ENCODE data around the gene KDELR3.

Gene KDELR3

DNA sequence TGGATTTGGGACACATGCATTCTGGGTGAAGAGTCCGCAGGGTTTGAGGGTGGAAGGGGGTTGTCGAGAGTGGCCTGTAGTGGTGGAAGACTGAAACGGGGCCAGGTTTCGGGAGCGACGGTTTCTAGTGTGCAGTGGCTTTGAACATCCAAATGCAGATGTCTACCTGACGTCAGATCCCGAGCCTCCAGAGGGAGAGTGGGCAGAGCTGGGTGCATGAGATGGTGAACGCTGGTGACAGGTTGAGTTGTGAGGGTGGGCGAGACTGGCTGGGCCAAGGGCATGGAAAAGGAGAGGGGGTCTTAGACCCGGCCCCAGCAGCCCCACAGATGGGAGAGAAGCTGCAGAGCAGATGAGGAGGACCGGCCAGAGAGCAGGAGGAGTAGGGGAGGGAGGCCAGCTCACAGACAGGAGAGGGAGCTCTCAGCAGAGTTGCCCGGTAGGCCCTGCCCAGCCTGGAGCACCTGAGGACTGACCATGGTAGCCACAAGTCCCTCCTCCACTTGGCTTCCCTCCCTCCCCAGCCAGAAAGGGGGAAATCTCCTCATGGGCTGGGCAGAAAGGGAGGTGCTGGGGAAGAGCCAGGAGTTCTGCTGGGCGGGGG is 27.0 kb upstream of the KDELR3 start:
- DNase-seq (ENCODE audit: low read depth in 2 of 2): no peak

DNA sequence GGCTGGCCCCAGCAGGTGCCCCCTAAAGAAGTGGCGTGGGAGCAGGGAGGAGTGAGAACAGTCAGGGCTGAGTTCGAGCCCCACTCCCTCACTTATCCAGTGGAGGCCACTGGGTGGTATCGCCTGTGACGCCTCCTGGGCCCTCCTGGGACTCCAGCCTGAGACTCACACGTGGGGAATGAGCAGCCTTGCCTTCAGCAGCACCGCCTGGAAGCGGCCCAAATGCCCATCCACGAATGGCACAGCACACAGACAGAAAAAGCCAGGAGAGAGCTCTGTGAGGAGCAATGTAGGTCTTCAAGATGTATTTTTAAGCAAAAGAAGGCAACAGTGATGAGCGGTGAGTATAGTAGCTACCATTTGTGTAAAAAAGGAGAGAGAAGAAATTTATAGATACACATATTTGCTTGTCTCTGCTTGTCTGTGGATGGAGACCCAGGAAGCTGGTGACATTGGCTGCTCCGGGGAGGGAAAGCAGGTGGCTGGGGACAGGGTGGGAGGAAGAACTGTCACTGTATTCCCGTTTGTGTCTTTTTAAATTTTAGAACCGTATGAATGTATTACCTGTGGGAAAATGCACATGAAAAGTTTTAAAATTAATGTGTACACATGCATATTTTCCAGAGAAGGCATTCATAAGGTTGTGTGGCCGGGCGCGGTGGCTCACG is 26.1 kb upstream of the KDELR3 start:
- no peak for DNase-seq (ENCODE audit: low read depth in 2 of 2)

DNA sequence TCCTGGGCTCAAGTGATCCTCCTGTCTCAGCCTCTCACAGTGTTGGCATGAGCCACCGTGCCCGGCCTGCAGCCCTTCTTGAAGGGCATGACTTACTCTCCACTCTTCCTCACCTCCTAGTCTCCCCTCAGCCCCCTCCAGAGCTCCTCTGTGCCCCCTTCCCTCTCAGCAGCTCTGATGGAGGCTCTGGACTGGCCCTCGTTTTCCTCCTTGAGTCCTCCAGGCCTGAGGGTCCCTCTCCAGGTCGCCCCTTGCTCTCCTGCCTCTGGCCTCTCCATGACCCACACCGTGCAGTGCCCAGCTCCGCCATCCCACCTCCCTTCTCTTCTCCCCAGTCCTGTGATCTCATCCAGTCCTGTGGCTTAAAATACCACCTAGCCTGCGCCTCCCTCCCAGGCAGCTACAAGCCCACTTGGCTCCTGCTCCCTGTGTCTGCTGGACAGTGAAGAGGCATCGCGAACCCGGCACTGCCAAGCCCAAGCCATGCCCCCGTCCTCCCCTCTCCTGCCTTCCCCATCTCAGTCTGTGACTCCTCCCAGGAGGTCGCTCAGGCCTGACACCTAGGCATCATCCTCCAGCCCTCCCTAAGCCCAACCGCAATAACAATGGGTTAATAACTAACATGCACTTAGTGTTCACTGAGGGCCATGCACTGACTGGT is 24.8 kb upstream of the KDELR3 start:
- DNase-seq (ENCODE audit: low read depth in 2 of 2): no peak

DNA sequence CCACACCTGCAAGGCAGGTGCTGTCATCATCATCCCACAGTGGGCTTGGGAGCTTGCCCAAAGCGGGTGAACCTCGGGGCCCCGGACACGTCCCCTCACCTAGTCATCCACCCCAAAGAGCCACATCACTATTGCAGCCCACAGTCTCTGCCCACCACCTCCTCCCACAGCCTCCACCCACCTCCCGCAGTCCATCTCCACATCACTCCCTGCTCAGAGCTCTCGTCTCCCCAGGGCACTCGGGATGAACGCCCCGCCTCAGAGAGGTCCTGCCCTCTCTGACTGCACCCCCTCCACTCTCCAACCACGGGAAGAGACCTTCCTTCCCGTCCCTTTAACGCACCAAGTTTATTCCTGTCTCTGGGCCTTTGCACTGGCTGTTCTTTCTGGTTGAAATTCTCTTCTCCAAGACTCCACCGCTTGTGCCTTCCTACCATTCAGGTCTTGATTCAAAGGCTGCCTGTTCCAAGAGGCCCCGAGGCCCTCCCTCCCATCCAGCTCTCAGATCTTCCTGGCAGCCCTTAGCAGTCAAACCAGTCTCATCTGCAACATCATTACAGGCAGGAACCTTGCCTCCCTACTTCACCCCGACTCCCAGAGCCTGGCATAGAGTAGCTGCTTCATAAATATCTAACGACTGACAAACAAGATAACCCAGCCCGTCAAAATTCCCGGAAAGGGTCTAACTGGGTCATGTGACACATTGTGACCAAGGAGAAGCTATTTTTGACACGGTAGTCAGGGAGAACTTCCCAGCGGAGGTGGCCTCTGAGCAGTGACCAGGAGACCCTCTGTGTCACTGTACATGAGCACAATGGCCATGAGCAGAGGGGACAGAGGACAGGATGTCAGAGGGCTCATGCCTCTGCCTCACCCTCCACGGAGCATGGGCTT is 24.0 kb upstream of the KDELR3 start:
- no peak for DNase-seq (ENCODE audit: low read depth in 2 of 2)

DNA sequence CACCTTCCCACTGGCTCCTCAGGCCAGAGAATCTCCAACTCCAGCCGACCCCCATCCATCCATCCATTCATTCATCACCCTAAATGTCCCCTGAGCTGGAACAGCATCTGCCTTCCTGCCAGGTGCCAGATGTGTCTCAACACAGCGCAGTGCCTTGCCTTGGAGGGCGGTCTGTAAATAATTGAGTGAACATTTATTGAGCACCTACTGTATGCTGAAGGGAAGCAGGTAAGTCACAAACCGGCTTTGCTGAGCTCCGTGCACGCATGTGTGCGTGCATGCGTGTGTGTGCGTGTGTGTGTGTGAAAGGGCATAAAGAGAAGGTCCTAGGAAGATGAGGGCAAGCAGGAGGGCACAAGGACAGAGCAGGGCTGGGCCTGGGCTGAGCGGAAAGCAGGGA is 23.1 kb upstream of the KDELR3 start:
- no peak for DNase-seq (ENCODE audit: low read depth in 2 of 2)

DNA sequence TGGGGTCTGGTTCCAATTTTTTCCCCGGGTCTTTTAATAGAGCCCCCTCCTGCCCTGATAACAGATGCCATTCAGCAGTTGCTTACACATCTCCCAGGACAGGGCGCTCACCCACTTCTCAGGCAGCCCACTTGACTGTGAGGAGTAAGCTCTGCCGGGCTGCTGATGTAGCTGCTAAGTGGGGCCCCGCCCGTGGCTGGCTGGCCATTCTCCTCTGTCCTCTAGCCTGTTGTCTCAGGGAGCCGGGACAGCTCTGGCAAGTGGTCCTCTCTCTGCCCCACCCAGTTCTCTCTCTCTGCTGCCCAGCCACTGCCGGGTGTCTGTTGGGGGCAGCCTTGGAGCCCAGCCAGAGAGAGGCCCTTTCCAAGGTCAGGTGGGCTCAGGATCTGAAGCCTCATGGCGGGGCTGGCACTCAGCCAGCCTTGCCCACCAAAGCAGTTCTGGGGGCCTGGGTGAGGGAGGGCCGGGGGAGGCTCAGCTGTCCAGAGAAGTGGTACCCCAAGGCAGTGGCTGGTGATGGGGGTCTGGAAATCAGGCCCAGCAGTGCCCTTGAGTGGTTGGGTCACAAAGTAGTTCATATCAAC is 21.8 kb upstream of the KDELR3 start:
- DNase-seq (ENCODE audit: low read depth in 2 of 2): no peak

DNA sequence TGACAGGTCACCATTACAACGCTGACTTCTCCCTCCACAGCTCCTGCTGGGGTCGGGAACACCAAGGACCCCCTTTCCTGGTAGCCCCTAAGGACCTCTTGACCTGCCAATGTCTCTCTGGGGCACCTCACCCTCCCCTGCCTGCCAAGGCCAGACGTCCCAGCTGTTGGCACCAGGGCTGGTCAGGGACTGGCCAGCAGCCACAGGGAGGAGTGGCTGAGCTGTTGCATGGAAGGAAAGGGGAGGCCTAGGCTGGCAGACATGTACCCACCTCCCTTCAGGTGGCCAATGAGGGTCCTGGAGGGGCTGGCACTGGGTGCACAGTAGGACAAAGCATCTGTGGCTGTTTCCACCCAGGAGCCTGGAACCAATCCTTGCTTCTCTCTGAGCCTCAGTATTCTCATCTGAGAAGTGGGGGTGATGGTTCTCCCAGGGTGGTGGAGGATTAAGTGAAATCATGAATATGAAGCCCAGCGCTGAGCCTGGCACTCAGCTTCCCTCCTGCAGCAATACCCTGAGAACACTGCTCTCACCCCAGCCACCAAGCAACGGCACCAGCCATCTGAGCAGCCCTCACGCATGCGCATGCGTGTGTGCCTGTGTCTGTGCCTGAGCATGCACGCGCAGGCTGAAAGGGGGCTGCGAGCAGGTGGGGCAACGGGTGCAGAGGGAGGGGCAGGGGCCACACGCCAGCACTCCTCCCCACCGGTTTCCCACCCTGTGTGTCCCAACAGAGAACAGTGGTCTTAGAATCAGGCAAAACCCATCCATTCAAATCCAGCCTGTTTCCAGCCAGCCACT is 18.8 kb upstream of the KDELR3 start:
- no peak for DNase-seq (ENCODE audit: low read depth in 2 of 2)

DNA sequence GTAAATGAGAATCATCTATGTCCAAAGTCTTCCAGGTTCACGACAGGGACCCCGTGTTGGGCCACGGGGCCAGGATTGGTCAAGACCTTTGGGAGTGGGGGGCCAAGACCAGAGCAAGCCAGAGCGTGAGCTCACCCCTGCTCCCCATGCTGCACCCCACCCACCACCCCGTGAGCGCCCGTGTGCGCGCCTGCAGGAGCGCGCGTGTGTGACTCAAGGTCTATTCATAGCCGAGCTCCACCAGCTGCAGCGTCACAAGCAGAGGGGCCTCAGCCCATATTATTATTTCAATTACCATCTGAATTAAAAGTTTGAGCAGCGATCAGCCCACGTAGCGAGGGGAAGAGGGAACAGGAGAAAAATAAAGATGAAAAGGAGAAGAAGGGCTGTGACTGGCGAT is 18.1 kb upstream of the KDELR3 start:
- no peak for DNase-seq (ENCODE audit: low read depth in 2 of 2)

DNA sequence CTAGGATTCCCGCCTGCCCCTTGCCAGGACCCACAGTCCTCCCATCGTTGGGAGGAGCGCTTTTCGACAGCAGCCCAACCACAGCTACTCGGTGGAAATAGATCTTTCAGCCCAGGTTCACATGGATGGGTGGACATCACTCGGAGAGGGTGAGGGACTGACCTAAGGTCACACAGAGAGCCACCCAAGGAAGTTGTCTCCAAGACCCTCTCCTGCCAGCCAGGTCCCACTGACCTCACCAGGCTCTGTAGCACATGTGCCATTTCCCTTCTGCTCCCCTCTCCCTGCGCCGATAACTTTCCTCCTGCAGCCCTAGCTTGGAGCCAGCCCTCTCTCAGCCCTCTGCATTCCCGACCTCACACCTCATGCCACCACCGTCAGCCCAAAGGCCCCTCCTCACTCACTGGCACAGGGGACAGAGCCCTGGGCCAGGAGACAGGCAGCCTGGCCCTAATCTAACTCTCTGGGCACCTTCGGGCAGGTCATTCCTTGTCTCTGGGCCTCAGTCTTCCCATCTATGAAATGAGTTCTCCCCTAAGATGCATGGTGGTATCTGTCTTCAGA is 17.6 kb upstream of the KDELR3 start:
- no peak for DNase-seq (ENCODE audit: low read depth in 2 of 2)

DNA sequence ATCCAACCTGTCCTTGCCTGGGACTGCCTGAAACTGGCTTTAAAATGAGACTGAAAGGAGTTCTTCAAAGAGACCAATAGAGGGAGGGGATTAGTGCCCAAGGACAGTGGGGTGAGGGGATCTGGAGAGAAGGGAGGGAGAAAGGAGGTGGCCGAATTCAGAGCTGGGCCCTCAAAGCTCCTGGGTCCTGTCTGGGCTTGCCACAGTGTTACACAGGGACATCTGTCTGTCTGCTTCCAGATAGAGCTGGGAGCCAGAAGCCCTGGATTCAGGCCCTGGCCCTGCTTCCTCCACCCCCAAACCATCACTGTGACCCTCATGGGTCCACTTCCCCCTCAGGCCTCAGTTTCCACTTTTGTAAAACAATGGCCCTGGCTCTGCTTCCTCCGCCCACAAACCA is 16.5 kb upstream of the KDELR3 start:
- no peak for DNase-seq (ENCODE audit: low read depth in 2 of 2)

DNA sequence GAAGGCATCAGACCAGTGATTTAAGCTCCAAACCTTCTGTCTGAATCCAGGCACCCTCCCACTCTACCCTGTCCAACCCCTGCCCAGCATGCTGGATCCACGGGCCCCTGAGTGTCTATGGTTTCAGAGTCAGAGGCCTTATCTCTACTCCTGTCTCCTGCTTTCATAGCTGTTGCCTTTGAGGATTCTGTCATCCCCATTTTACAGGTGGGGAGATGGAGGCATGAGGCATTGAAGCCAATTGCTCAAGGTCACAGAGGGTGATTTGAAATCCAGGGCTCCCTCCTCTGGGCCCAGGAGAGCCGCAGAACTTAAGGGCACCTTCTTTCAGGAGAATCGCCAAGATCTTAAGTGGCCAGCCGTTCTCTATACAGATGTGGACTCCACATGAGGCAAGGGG is 16.0 kb upstream of the KDELR3 start:
- DNase-seq (ENCODE audit: low read depth in 2 of 2): no peak

DNA sequence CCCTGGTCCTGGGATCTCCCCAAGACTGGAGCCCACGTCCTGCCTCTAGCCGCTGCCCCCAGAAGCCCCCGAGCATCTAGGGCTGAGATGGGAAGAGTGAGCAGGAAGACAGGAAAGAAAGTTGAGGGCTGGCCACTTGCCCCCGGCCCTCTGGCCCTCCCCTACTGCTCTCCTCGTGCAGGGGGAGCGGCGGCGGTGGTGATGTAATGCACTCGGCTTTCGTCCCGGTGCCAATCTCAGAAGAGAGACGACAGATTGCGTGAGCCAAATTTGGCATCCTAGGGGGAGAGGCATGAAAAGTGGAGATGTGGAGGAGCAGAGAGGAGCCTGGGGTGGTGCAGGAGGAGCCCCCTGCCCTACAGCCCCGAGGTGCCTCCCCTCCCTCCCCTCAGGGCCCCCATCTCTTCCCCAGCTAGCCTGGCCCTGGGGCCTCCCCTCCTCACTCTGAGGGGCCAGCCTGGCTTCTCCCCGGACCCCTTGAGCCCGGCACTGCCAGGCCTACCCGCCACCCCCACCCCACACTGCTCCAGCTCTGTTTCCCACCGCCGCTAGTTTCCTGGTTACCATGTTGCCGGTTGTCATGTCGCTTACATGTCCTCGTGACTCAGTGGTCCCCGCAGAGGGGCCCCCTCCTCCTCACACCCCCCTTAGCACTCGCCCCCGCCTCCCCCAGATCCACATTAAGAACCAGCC is 15.4 kb upstream of the KDELR3 start:
- no peak for DNase-seq (ENCODE audit: low read depth in 2 of 2)

DNA sequence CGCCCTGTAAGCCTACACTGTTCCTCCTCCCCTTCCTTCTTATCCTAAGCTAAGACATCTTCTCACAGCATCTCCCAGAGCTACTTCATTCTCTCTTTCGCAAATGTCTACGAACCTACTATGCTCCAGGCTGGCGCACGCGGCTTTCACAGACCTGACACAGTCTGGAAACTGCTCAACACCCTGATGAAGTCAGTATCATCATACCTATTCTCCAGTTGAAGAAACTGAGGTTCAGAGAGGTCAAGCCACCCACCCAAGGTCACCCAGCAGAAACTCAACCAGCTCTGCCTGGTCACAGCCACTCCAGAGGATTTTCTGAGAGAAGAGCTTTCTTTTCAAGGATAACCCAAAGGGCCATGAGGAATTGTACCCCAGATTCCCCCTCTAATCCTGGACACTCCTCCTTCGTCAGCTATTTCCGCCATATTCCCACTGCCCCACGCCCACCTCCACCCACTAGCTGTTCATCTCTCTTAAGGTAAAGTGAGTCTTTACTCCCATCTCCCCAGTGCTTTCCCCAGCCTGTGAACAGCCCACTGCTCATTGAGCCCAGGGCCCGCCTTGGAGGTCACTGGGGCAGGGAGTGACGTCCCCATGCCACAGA is 14.7 kb upstream of the KDELR3 start:
- DNase-seq (ENCODE audit: low read depth in 2 of 2): no peak

DNA sequence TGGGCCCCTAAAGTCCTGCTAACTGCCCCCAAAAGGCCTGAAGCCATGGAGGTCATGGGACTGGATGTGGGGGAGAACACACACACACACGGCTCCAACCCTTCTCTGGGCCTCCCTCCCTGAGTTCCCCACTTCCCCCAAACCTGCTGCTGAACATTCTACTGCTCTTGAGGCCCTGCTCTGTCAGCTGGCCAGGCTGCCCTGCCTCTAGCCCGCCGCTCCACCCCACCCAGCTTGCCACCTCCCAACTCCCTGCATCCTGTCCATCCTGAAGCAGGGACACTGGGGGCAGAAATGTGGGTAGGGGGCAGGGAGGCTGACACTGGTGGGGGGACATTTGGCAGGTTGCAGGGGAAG is 13.9 kb upstream of the KDELR3 start:
- DNase-seq (ENCODE audit: low read depth in 2 of 2): no peak

DNA sequence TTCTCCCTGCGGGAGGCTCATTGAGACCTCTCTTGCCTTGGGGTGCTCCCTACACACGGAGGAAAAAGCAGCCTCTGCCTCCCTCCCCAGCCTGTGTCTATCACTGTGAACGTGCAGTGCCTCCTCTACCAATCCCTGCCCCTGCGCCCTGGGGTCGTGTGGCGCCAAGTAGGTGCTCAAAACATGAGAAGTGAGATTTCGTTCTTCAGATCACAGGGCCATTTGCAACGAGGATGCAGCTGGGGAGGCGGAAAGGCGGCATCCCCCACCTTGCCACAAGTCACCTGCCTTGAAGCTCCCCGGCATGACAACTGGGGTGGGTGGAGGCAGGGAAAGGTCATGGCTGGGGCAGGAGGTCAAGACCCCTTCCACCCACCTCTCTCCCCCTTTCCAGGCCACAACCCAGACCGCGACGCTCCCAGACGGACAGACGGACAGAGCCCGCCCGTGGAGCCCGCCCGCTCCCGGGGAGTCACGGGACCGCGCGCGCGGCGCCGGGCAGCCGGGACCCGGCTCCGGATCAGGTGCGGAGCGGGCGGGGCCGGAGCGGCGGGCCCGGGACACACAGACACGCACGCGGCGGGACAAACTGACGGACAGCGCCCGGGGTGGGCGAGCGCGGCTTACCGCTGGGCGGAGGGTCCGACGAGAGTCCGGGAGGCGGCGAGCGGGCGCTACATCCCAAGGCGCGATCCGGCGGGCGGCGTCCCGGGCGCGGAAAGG is 13.4 kb upstream of the KDELR3 start:
- no peak for DNase-seq (ENCODE audit: low read depth in 2 of 2)

DNA sequence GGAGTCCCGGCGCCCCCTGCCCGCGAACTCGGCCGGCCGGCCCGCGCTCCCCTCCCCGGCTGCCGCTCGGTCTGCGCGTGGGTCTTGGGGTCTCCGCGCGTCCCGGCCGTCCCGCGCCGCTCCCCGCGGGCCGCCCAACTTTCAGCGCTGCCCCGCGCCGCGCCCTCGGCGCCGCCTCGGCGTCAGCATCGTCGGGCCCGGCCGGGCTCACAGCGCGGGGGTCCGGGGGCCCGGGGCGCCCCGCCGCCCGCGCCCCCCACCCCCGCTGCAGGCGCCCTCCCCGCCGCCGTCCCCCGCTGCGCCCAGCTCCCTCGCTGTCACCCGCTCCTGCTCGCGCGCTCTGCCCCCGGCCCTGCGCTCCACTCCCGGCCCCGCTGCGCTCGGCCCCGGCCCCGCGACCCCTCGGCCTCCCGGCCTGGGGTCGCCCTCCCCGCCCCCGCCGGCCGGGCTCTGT is 12.8 kb upstream of the KDELR3 start, which contains the start of gene KCNJ4:
Gene KCNJ4, minus strand, starts transcription at position 124 of the 454 bp plus-strand sequence. CDS start 27,067 bp downstream, outside the sequence.
- DNase-seq (ENCODE audit: low read depth in 2 of 2): no peak

DNA sequence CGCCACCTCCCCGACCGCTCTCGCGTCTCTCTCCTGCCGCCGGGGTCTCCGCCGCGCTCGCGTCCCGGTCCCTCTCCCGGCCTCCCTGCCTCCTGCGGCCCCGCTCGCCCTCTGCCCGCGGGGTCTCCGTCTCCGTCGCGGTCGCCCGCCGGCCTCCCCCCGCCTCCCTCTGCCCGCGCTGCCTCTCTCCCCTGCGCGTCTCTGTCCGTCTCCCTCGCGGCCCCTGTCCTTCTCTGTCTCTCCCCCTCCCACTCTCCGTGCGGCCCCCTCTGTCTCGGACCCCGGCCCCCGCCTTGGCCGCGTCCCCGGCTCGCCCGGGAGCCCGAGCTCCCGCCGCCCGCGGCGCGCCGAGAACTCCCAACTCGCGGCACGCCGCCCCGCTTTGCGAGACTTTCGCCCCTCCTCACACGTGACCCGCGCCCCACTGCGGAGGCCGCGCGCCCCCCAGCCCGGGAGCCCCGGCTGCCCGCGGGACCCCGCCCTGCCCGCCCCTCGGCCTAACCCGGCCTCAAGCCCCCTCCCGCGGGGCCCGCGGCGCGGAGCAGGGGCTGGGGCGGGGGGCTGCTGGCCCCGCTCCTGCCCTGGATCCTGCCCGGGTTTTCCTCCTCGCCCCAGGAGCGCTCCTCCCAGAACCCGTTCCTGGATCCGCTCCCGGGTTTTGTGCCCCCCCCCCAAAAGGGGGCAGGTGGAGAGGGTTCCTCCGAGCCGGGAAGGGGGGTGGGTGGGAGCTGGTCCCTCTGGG is 12.2 kb upstream of the KDELR3 start:
- no peak for DNase-seq (ENCODE audit: low read depth in 2 of 2)

DNA sequence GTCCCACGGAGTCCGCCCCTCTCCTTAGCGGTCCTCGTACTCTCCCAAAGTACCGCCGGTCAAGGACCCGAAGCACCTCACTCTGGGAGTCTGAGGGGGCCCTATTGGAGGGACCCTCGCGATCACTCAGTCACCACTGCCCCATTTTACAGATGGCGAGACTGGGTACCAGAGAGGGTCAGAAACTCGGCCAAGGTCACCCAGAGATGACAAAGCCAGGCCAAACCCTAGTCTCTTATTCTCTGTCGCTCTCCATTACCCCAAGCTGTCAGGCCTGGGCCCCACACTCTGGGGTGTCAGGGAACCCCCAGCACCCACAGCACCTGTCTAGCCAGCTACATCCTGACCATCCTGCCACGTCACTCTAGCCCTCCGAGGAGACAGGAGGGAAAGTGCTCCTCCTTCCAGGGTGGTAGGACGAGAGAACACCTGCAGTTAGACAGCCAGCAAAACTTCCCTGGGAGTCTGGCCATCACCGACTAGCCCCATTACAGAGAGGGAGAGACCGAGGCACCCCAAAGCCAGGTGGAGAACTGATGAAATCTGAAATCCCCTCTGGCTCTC is 11.5 kb upstream of the KDELR3 start:
- DNase-seq (ENCODE audit: low read depth in 2 of 2): no peak
